ENCODE results near the gene TCF15.
A peak's percentile ranks its signal among the peaks of the same experiment; 100 is the strongest.

The TCF15 gene

DNA sequence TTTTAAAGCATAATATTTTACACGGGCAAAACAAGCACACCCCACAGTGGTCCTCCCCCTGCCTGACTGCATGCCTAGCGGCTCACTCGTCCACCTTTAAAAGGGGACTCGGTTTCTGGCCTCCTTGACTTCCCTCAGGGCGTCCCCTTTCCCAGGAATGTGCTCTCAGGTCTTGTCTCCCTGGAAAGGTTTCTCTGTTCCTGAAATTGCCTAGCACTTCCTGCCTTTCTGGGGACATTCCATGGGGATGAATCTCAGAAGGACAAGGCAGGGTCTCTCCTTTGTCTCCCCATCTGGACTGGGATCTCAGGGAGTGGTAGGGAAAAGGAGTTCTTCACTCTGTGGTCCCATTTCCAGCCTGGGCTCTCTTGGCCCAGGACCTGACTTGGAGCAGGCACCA lies 4.9 kb downstream of the TCF15 start:
- H3K36me3 Mint-ChIP-seq = no peaks in the 10 kb centered on the region
- no peaks in the 10 kb centered on the region for H3K9me3 Mint-ChIP-seq
- H3K4me3 Mint-ChIP-seq = no peak overlapping the region
- H3K27ac Mint-ChIP-seq = no peak overlapping the region
- ATAC-seq (no peak), DNase-seq (ENCODE audit: low spot score in 2 of 2) (no peak)
- no peaks in the 10 kb centered on the region for H3K4me1 Mint-ChIP-seq

DNA sequence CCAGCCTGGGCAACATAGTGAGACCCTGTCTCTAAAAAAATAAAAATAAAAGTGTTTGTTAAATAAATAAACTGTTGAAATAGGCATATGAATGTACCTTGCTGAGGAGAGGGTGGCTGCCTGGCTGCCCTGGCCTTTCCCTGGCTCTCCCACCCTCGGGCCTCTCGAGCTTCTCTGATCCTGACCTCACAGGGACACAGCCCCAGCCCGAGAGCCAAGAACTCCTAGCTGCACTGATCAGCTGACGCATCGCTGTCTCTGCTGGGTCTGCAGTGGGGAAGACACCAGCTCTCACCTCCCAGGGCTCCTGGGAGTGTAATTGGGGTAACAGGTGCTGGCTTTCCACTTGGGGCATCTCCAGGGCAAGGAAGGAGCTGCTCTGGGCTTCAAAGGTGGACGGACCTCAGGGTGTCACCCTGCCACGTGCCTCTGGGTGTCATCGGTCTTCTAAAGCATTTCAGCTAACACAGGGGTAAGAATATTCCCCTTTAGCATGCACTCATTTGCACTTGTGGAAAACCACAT lies 6.9 kb downstream of the TCF15 start:
- no peak overlapping the region for H3K4me3 Mint-ChIP-seq
- H3K27ac Mint-ChIP-seq = no peak overlapping the region
- no peaks in the 10 kb centered on the region for H3K4me1 Mint-ChIP-seq
- no peaks in the 10 kb centered on the region for H3K36me3 Mint-ChIP-seq
- DNase-seq (ENCODE audit: low spot score in 2 of 2) = no peak
- no peaks in the 10 kb centered on the region for H3K9me3 Mint-ChIP-seq
- ATAC-seq = no peak

DNA sequence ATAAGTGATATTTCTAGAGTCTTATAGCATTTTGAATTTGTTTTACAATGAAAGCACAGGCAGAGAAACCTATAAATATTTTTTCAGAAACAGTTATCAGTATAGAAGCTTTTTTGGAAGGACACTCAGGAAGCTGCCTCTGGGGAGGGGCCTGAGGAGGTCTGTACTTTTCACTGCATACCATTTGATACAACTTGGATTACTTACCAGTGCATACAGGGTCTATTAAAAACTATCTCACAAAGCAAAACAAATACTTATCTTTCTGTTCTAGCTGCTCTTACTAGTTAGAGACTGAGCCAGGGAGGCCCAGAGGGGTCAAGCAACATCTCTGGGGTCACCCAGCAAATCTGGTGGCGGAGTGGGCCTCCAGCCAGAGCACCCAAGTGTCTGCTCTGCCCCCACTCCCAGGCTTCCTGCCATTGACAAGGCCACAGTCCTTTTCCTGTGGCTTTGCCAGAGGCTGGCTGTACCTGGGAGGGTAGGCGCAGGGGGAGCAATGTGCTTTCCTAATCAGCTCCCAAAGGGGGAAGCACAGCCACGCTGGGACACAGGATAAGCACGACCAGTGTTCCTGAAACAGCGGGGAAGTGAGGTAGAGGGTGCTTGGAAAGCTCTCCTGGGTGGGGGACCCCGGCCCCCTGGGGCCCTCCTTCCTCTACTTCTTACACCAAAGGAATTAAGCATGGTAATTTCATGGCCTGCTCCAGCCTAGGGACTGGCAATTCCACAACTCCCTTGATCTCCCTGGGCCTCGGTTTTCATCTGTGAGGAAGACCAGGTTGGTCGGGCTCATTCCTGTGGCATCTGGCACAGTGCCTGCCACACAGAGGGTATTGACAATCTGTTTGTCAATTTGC lies 7.8 kb downstream of the TCF15 start:
- Mint-ChIP-seq H3K4me1 (no peaks in the 10 kb centered on the region), H3K27ac (no peak overlapping the region), H3K4me3 (no peak overlapping the region), H3K9me3 (no peaks in the 10 kb centered on the region), H3K36me3 (no peaks in the 10 kb centered on the region)
- DNase-seq (ENCODE audit: low spot score in 2 of 2) (no peak), ATAC-seq (no peak)

DNA sequence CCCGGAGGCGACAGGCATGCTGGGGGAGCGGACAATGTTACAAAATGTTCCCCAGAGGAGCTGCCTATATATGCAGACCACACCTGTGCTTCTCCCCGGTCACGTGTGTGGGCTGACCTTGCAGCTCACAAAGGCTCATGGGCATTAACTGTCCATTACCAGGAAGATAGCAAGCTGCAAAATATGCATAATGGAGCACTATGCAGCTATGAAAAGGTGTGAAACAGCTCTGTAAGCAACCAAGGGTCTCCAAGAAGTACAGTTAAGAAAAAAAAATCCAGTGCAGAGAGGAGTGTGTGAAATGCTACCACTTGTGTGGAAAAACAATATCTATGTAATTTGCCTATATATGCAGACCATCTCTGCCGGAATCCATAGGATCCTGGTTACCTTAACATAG lies 9.4 kb downstream of the TCF15 start:
- Mint-ChIP-seq H3K4me3 (no peak overlapping the region), H3K4me1 (no peaks in the 10 kb centered on the region), H3K9me3 (no peaks in the 10 kb centered on the region), H3K36me3 (no peaks in the 10 kb centered on the region), H3K27ac (no peak overlapping the region)
- no peak for DNase-seq (ENCODE audit: low spot score in 2 of 2)
- no peak for ATAC-seq

DNA sequence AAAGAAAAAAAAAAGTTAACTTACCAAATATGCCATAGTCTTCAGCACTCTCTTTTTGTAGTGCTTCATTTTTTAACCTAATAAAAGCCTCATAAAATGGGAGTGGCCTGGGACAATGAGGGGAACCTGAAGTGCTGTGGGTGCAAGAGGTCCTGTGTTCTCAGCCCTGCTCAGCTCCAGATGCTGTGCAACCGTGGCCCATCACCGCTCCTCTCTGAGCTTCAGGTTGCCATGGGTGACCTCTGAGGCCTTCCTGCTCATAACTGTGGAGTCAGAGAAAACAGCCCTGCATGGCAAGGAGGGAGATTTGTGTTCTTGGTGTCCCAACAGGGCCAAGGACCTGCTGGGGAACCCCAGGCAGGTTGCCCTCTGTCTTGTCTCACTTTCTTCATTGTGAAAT lies 10.0 kb downstream of the TCF15 start:
- Mint-ChIP-seq H3K4me1 (no peaks in the 10 kb centered on the region), H3K36me3 (no peaks in the 10 kb centered on the region), H3K4me3 (no peak overlapping the region), H3K27ac (no peak overlapping the region), H3K9me3 (no peaks in the 10 kb centered on the region)
- DNase-seq (ENCODE audit: low spot score in 2 of 2) = no peak
- ATAC-seq = no peak

DNA sequence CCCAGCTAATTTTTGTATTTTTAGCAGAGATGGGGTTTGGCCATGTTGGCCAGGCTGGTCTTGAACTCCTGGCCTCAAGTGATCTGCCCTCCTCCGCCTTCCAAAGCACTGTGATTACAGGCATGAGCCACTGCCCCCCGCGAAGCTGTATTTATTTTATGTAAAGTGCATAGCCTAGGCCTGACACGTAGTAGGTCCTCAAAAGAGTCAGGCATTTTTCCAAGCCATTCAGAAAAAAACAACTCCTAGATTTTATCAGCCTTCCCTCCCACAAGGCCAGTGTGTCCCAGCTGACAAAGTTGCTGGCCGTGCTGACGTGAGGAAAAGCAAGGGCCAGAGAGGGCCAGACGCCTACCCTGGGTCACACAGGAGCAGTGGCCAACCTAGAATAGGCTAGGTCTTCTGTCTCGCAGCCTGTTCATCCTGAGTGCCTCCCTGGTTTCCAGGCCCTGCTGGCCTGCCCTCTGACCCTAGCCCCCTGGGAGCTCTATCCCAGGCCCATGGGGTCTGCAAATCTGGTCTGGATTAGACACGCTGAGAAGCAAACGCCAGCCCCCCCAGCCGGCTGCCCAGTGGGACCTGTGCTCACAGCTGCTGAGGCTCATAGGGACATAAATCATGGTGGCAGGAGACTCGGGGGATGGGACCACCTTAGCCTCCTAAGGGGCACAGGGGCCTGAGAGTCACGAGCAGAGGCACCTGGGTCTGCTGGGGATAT lies 11.8 kb downstream of the TCF15 start:
- ATAC-seq (no peak), DNase-seq (ENCODE audit: low spot score in 2 of 2) (no peak)
- Mint-ChIP-seq H3K9me3 (no peaks in the 10 kb centered on the region), H3K27ac (no peak overlapping the region), H3K4me3 (no peak overlapping the region), H3K36me3 (no peaks in the 10 kb centered on the region), H3K4me1 (no peaks in the 10 kb centered on the region)

DNA sequence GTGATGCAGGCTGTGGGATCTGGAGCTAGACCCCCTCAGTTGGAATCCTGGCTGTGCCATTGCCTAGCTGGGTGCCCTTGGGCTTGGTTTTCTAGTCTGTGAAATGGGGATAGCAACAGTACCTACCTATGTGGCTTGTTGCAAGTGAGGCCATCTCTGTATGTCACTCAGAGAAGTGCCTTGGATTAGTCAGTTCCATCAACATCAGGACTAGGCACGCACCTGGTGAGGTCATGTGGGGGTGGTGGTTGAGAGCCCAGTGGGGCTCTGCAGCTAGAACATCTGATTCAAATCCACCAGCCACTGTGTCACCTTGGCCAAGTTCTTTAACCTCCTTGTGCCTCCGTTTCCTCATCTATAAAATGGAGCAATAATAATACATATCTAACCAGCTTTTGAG lies 12.5 kb downstream of the TCF15 start:
- Mint-ChIP-seq H3K4me3 (no peak overlapping the region), H3K9me3 (no peaks in the 10 kb centered on the region), H3K4me1 (no peaks in the 10 kb centered on the region), H3K27ac (no peak overlapping the region), H3K36me3 (no peaks in the 10 kb centered on the region)
- DNase-seq (ENCODE audit: low spot score in 2 of 2) (no peak), ATAC-seq (peak; percentile 61)

DNA sequence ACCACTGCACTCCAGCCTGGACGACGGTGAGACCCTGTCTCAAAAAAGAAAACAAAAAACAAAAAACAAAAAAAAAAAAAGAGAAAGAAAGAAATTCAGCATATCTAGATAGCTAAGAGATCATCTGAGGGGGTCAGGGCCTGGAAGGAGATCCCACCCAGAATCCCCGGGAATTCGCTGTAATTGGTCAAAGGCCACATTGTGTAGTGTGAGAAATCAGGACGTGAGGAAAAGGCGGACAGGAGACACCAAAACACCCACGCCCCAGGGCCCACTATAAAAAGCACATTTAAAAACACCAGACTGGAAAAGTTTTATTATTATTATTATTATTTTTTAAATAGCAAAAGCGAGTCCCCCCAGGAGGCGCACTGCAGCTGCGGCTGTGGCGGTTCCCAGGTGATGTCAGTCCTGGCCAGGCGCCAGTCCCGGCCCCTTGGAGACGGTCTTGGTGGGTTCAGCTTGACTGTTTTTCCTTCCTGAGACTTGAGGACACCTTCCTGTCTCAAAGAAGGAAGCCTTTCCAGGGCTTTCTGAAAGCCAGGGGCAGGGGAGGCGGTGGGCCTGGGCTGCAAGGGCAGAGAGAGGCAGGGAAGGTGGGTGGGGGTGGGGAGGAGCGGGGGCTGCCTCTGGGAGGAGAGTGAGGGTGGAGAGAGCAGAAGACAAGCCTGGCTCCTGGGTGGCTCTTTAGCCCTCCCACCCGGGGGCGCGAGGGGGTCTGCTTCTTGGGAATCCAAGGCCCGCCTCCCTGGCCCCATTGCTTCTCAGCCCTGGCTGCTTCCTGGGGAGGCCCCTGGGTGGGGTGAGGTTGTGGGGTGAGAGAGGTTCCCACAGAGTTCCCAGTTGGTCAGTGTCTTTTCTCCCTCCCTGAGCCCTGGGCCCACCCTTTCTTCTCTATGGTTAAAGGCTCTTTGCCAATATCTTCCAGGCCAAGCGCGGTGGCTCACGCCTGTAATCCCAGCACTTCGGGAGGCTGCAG lies 14.5 kb downstream of the TCF15 start:
- DNase-seq (ENCODE audit: low spot score in 2 of 2) (no peak), ATAC-seq (no peak)
- Mint-ChIP-seq H3K36me3 (peaks cover 12% of the 10 kb centered on the region), H3K4me1 (peaks cover 17% of the 10 kb centered on the region), H3K9me3 (no peaks in the 10 kb centered on the region), H3K4me3 (no peak overlapping the region), H3K27ac (no peak overlapping the region)

DNA sequence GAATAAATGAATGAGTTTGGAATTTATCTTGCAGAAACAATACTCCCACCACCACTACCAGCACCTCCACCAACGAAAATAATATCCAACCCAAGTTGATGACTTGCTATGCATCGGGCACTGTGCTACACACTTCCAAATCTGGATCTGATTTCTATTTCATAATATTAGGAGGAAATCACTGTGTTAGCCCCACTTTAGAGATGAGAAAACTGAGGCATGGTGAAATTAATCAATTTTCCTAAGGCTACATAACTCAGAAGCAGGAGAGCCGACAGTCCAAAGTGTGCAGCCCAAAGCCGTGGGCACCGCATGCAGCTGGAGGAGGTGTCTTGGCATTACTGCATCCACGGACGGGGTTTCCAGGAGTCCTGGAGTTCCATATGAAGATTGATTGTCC lies 17.6 kb downstream of the TCF15 start:
- no peak for DNase-seq (ENCODE audit: low spot score in 2 of 2)
- no peak for ATAC-seq
- Mint-ChIP-seq H3K4me1 (peaks cover 17% of the 10 kb centered on the region), H3K9me3 (no peaks in the 10 kb centered on the region), H3K4me3 (no peak overlapping the region), H3K36me3 (peaks cover 12% of the 10 kb centered on the region), H3K27ac (no peak overlapping the region)

DNA sequence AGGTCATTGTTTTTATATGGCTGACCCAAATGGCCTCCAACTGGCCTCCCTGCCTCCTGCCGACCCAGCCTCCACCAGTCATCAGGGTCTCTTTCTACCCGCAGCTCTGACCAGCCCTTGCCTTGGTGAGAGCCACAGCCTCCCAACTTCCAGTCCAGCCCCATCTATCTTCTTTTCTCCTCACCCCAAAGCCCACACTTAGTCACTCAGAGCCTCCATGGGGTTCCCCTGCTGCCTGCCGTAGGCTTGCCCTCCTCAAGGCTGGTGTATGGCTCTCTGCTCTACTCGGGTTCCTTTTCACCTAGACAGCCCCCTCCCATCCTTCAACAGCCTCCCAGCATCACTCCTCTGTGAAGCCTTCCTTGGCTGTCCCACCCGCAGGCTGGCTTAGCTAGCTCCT lies 18.2 kb downstream of the TCF15 start:
- H3K27ac Mint-ChIP-seq = no peak overlapping the region
- H3K4me3 Mint-ChIP-seq = no peak overlapping the region
- peaks cover 17% of the 10 kb centered on the region for H3K4me1 Mint-ChIP-seq
- H3K9me3 Mint-ChIP-seq = no peaks in the 10 kb centered on the region
- DNase-seq (ENCODE audit: low spot score in 2 of 2) (no peak), ATAC-seq (peak; percentile 67)
- peaks cover 12% of the 10 kb centered on the region for H3K36me3 Mint-ChIP-seq

DNA sequence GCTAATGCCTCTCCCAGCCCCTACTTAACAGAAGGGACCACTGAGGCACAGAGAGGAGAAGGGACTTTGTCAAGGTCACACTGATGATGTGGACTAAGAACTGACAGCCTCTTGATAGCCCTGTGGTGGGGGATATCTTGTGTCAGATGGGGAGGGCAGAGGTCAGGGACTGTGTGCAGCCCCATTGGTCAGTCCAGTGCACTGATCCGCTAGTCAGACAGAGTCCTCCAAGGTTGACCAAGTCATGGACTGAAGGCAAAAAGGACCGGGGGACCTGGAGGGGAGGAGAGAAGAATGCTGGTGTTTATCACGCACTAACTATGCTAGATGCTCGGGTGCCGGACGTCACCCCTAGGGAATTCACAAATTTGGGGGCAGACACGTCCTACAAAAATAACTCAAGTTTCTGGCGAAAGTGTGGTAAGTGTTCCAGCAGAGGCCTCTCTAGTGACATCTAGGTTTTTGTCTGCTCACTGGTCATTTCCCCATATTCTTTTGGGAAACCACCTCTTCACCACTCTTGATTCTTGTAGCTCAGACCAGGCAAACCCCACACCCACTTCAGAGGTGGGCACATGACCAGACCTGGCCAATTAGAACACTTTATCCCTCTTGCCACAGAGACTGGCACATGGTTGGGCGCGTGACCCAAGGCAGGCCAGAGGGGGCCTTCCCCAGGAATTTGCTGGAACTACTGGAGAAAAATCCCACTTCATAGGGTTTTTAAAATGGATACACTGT lies 21.0 kb downstream of the TCF15 start:
- DNase-seq (ENCODE audit: low spot score in 2 of 2) (no peak), ATAC-seq (peak; percentile 27)
- Mint-ChIP-seq H3K27ac (no peak overlapping the region), H3K9me3 (no peaks in the 10 kb centered on the region), H3K4me3 (no peak overlapping the region), H3K36me3 (peaks cover 12% of the 10 kb centered on the region), H3K4me1 (peaks cover 17% of the 10 kb centered on the region)

DNA sequence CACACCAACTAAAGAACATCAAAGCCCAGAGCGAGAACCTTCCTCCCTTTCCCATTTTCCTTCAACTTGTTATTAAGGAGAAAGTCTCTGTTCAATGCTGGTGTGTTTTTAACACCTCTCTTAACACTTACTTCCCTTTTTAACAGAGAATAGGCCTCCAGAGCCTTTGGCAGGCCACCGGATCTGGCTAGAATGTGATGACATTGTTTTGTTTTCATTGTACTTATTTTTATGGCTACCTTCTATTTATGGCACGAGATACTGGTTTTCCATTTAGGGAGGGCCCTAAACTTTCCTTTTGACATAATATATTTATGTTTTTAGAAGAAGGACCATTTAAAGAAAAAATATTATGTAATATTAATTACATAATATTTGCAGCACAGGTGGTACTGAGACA lies 21.6 kb downstream of the TCF15 start:
- Mint-ChIP-seq H3K36me3 (peaks cover 12% of the 10 kb centered on the region), H3K4me3 (no peak overlapping the region), H3K27ac (no peak overlapping the region), H3K4me1 (peaks cover 17% of the 10 kb centered on the region), H3K9me3 (no peaks in the 10 kb centered on the region)
- DNase-seq (ENCODE audit: low spot score in 2 of 2) (no peak), ATAC-seq (no peak)

DNA sequence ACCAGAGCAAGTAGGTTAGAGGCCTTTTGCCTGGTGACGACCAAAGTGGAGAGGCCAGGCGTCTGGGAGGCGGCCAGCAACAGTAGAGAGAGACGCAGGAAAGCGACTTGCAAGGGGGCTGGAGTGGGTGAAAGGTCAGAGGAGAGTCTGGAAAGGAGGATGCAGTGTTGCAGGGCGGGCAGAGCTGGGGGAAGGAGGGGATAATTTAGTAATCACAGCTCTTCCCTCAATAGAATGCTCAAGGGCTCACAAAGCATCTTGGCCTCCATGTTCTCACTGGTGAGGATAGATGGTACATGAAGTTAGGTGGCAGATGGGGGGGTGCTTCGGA lies 25.2 kb downstream of the TCF15 start:
- Mint-ChIP-seq H3K4me3 (no peak overlapping the region), H3K36me3 (no peaks in the 10 kb centered on the region), H3K27ac (no peak overlapping the region), H3K4me1 (no peaks in the 10 kb centered on the region), H3K9me3 (no peaks in the 10 kb centered on the region)
- DNase-seq (ENCODE audit: low spot score in 2 of 2) = no peak
- ATAC-seq = no peak

DNA sequence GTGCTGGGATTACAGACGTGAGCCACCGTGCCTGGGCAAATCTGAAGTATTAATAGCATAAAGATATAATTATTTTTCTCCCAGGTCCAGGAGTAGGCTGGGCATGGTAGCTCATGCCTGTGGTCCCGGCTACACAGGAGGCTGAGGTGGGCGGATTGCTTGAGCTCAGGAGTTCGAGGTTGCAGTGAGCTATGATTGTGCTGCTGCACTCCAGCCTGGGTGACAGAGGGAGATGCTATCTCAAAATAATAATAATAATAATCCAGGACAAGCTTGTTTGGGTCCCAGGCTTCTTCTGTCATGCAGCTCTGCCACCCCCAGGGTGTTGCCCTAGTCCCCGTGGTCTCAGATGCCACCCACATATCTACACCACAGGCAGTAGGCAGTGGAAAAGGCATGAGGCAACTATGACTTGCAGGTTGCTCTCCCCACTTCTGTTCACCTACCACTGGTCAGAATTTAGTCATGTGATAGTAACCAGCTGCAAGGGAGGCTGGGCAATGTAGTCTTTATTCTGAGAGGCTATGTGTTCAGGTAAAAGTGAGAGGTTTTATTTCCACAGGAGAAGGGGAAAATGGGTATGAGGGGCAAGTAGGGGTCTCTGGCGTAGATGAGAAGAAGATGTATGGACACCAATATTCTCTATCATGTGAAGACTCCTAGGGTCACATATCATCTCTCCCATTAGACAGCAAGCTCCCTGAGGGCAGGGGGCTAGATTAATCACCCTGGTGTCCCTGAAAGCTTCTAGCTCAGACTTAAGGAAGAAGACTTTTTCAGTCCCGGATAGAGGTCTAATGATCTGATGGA lies 25.7 kb downstream of the TCF15 start:
- ATAC-seq = peak; percentile 88
- H3K36me3 Mint-ChIP-seq = no peaks in the 10 kb centered on the region
- H3K9me3 Mint-ChIP-seq = no peaks in the 10 kb centered on the region
- no peak overlapping the region for H3K27ac Mint-ChIP-seq
- DNase-seq (ENCODE audit: low spot score in 2 of 2) = no peak
- no peak overlapping the region for H3K4me3 Mint-ChIP-seq
- H3K4me1 Mint-ChIP-seq = no peaks in the 10 kb centered on the region
